GM19240 (cell line): ENCODE data around the gene TCF19.
"Not testable (repeated sequence)": the region's sequence is repeated elsewhere in the genome, so short reads cannot be mapped to it uniquely, and the experiment has no call there.

ENCODE experiments used
- DNase-seq: peaks from one replicate; pipeline ENCODE4 v3.0.0; 2011; ENCODE audit warnings: low spot score; ENCODE audit not compliant: insufficient read length

The TCF19 gene

GRCh38 chr6:31178143-31179041, 20.0 kb downstream of the TCF19 start:
- no peak for DNase-seq

- DNase-seq = no peak
These were observed 20.6 kb downstream of the TCF19 start for GRCh38 chr6:31179042-31179386.

GRCh38 chr6:31179896-31180295, 21.5 kb downstream of the TCF19 start:
- DNase-seq = no peak

- DNase-seq = peak; percentile 68
These were observed 22.1 kb downstream of the TCF19 start for GRCh38 chr6:31180500-31180899.

GRCh38 chr6:31183287-31183686, 24.9 kb downstream of the TCF19 start:
- not testable (repeated sequence) for DNase-seq

- not testable (repeated sequence) for DNase-seq
These were observed 25.5 kb downstream of the TCF19 start for GRCh38 chr6:31183859-31184258.

GRCh38 chr6:31185695-31186051, 27.3 kb downstream of the TCF19 start:
- DNase-seq = not testable (repeated sequence)

GRCh38 chr6:31186052-31186734, 27.8 kb downstream of the TCF19 start:
- no peak for DNase-seq

GRCh38 chr6:31187780-31188194, 29.4 kb downstream of the TCF19 start:
- DNase-seq = no peak

- not testable (repeated sequence) for DNase-seq
These were observed 30.8 kb downstream of the TCF19 start for GRCh38 chr6:31189223-31189622.

- no peak for DNase-seq
These were observed 32.1 kb downstream of the TCF19 start for GRCh38 chr6:31190488-31190887.

- DNase-seq = not testable (repeated sequence)
These were observed 34.2 kb downstream of the TCF19 start for GRCh38 chr6:31192431-31193105.

GRCh38 chr6:31193206-31193605, 34.8 kb downstream of the TCF19 start:
- no peak for DNase-seq

- no peak for DNase-seq
These were observed 35.9 kb downstream of the TCF19 start for GRCh38 chr6:31194061-31194834.

GRCh38 chr6:31195308-31195979, 37.1 kb downstream of the TCF19 start:
- DNase-seq = not testable (repeated sequence)

GRCh38 chr6:31196251-31197022, 38.0 kb downstream of the TCF19 start:
- DNase-seq = not testable (repeated sequence)

GRCh38 chr6:31197559-31198305, 39.3 kb downstream of the TCF19 start:
- DNase-seq = no peak

- not testable (repeated sequence) for DNase-seq
These were observed 40.7 kb downstream of the TCF19 start for GRCh38 chr6:31199105-31199452.
